ENCODE results near the gene ADGRG1.

The ADGRG1 gene

GRCh38 chr16:57644383-57645014 lies 16.1 kb downstream of the ADGRG1 start:
- no peaks in the 10 kb centered on the region for H3K9me3 Mint-ChIP-seq (ENCODE audit: low read depth)
- no peaks in the 10 kb centered on the region for H3K27me3 Mint-ChIP-seq
- no peak overlapping the region for H3K4me3 Mint-ChIP-seq
- peaks cover 25% of the 10 kb centered on the region for H3K4me1 Mint-ChIP-seq (ENCODE audit: low read depth)
- H3K36me3 Mint-ChIP-seq: no peaks in the 10 kb centered on the region
- no peak overlapping the region for H3K27ac Mint-ChIP-seq

GRCh38 chr16:57645169-57645568 lies 16.7 kb downstream of the ADGRG1 start:
- no peak overlapping the region for H3K27ac Mint-ChIP-seq
- H3K4me3 Mint-ChIP-seq: no peak overlapping the region
- no peaks in the 10 kb centered on the region for H3K27me3 Mint-ChIP-seq
- H3K4me1 Mint-ChIP-seq (ENCODE audit: low read depth): peaks cover 25% of the 10 kb centered on the region
- no peaks in the 10 kb centered on the region for H3K36me3 Mint-ChIP-seq
- no peaks in the 10 kb centered on the region for H3K9me3 Mint-ChIP-seq (ENCODE audit: low read depth)

DNA sequence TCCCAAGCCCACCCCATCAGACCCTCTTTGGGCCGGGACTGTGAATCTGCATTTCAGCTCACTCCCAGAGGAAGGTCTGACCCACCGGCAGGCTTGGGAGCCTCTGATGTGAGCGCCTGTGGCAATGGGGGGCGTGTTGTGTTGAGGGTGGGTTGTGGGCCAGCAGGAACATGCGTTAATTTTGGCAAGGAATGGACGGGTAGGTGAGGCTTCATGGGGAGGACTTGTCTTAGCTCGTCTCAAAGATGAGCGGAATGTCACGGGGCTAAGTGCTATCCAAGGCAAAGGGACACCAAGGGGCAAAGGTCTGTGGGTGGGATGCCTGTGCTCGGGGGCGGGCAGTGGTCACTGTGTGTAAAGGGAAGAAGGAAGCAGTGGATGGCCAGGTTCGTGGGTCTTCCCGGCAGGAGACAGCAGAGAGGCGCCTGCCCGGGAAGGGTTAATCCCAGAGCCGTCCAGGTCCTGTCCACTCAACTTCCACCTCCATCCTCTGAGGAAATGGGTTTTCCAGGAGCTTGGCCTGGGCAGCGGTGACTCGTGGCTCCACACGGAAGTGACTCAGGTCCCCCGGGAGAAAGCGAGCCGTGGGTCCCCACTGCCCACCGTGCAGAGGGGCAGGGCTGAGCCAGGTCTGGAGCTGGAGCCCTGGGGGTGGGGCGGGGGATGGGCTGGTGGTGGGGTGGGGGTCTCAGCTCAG lies 17.4 kb downstream of the ADGRG1 start:
- Mint-ChIP-seq H3K4me3 (no peak overlapping the region), H3K27me3 (no peaks in the 10 kb centered on the region), H3K4me1 (ENCODE audit: low read depth) (peaks cover 25% of the 10 kb centered on the region), H3K9me3 (ENCODE audit: low read depth) (no peaks in the 10 kb centered on the region), H3K36me3 (no peaks in the 10 kb centered on the region), H3K27ac (peak overlapping the region; percentile 46)

GRCh38 chr16:57646388-57647039 lies 18.1 kb downstream of the ADGRG1 start:
- H3K27ac Mint-ChIP-seq: no peak overlapping the region
- no peaks in the 10 kb centered on the region for H3K9me3 Mint-ChIP-seq (ENCODE audit: low read depth)
- no peak overlapping the region for H3K4me3 Mint-ChIP-seq
- peaks cover 25% of the 10 kb centered on the region for H3K4me1 Mint-ChIP-seq (ENCODE audit: low read depth)
- no peaks in the 10 kb centered on the region for H3K27me3 Mint-ChIP-seq
- no peaks in the 10 kb centered on the region for H3K36me3 Mint-ChIP-seq

- Mint-ChIP-seq H3K4me3 (no peak overlapping the region), H3K36me3 (no peaks in the 10 kb centered on the region), H3K9me3 (ENCODE audit: low read depth) (no peaks in the 10 kb centered on the region), H3K4me1 (ENCODE audit: low read depth) (peaks cover 28% of the 10 kb centered on the region), H3K27me3 (no peaks in the 10 kb centered on the region), H3K27ac (peak overlapping the region; percentile 62)
Observed at GRCh38 chr16:57647136-57647875, 18.9 kb downstream of the ADGRG1 start.

GRCh38 chr16:57648125-57648524 lies 19.7 kb downstream of the ADGRG1 start:
- H3K4me3 Mint-ChIP-seq: no peak overlapping the region
- H3K27me3 Mint-ChIP-seq: no peaks in the 10 kb centered on the region
- H3K4me1 Mint-ChIP-seq (ENCODE audit: low read depth): peaks cover 28% of the 10 kb centered on the region
- H3K36me3 Mint-ChIP-seq: no peaks in the 10 kb centered on the region
- no peaks in the 10 kb centered on the region for H3K9me3 Mint-ChIP-seq (ENCODE audit: low read depth)
- H3K27ac Mint-ChIP-seq: peak overlapping the region; percentile 62

DNA sequence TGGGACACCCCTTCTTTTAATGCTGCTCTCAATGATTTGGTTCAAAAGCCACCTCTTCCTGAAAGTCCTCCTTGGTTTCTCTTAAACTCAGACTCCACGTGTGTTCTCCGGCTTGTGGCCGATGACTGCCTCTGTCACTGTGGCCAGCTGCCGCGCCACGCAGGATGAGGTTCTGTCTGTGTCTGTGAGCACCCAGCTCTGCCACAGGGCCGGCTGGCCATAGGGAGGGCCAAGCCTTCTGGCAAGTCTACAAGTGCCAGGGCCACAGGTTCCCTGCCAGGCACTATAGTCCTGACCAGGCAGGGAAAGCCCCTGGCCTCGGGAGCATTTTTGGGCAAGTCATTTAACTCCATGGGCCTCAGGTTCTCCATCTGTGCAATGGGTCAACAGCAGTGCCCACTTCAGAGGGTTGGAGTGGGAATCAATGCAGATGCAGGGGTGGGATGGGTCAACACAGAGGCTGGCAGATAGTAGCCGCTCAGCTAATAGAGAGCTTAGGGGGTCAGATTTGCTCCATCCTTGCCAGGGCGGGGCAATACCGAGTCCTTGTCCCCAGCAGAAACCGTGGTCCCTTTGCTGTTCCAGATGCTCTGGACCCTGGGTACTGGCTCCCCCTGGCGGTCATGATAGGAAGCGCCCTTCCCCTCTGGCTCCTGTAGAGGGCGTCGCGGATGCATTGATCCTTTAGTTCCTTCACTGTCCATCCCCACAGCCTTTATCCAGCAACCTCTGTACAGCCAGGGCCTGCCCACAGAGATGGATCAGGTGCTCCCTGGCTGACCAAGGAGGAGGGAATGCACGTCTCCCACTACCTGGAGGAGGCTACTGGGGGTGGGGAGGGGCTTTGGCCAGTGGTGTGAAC lies 20.4 kb downstream of the ADGRG1 start:
- H3K27ac Mint-ChIP-seq: no peak overlapping the region
- no peak overlapping the region for H3K4me3 Mint-ChIP-seq
- H3K9me3 Mint-ChIP-seq (ENCODE audit: low read depth): no peaks in the 10 kb centered on the region
- no peaks in the 10 kb centered on the region for H3K36me3 Mint-ChIP-seq
- H3K27me3 Mint-ChIP-seq: no peaks in the 10 kb centered on the region
- peaks cover 28% of the 10 kb centered on the region for H3K4me1 Mint-ChIP-seq (ENCODE audit: low read depth)

- peaks cover 28% of the 10 kb centered on the region for H3K4me1 Mint-ChIP-seq (ENCODE audit: low read depth)
- H3K27ac Mint-ChIP-seq: no peak overlapping the region
- H3K27me3 Mint-ChIP-seq: no peaks in the 10 kb centered on the region
- no peaks in the 10 kb centered on the region for H3K36me3 Mint-ChIP-seq
- H3K4me3 Mint-ChIP-seq: no peak overlapping the region
- no peaks in the 10 kb centered on the region for H3K9me3 Mint-ChIP-seq (ENCODE audit: low read depth)
Observed at GRCh38 chr16:57649443-57649751, 21.0 kb downstream of the ADGRG1 start.

DNA sequence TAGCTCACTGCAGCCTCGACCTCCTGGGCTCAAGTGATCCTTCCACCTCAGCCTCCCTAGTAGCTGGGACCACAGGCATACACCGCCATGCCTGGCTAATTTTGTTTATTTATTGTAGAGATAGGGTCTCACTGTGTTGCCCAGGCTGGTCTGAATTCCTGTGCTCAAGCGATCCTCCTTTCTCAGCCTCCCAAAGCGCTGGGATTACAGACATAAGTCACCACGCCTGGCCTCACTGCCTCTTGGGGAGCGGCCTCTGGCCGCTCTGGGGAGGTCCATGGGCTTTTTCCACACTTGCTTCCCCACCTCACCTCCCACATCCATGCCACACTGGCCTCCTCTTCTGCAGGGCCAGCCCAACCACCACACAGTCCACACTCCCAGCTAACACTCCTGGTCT lies 21.4 kb downstream of the ADGRG1 start:
- Mint-ChIP-seq H3K4me1 (ENCODE audit: low read depth) (peaks cover 28% of the 10 kb centered on the region), H3K27ac (no peak overlapping the region), H3K4me3 (no peak overlapping the region), H3K36me3 (no peaks in the 10 kb centered on the region), H3K27me3 (no peaks in the 10 kb centered on the region), H3K9me3 (ENCODE audit: low read depth) (no peaks in the 10 kb centered on the region)

- H3K36me3 Mint-ChIP-seq: no peaks in the 10 kb centered on the region
Observed at GRCh38 chr16:57651344-57652333, 23.2 kb downstream of the ADGRG1 start.

DNA sequence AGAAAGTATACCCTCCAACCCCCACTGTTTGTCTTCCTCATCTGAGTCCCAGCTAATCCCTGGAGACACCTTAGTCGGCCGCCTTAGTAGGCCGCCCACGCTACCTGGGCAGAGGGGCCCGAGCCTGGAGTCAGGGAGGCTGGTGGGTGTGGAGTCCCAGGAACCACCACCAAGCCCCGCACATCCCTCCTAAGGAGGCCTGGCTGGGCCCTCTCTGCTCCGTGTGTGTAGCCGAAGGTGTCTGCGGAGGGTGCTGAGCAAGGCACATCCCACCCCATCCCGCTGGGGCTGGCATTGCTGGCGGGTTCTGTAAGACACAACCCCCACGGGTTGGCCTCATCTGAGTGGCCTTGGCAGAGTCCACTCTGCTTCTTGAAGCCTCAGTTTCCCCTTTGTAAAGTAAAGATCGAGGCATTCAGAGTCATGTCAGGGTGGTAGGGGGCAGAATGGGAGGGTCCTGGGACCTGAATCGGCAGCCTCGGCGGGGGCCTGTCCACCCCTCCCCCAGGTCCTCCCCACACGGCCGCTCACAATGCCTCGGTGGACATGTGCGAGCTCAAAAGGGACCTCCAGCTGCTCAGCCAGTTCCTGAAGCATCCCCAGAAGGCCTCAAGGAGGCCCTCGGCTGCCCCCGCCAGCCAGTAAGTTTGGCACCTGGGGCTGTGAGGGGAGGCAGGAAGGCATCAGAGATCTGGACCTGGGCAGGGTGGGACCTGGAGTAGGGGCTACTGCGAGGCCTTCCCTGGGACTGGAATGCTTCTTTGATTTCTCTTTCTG lies 24.5 kb downstream of the ADGRG1 start:
- Mint-ChIP-seq H3K4me3 (no peak overlapping the region), H3K27me3 (no peaks in the 10 kb centered on the region), H3K27ac (no peak overlapping the region), H3K36me3 (no peaks in the 10 kb centered on the region), H3K4me1 (ENCODE audit: low read depth) (peaks cover 16% of the 10 kb centered on the region), H3K9me3 (ENCODE audit: low read depth) (no peaks in the 10 kb centered on the region)

More at GRCh38 chr16:57651344-57652333, 23.2 kb downstream of the ADGRG1 start:
- Mint-ChIP-seq H3K27me3 (no peaks in the 10 kb centered on the region), H3K4me1 (ENCODE audit: low read depth) (peaks cover 26% of the 10 kb centered on the region), H3K27ac (no peak overlapping the region), H3K4me3 (no peak overlapping the region), H3K9me3 (ENCODE audit: low read depth) (no peaks in the 10 kb centered on the region)

DNA sequence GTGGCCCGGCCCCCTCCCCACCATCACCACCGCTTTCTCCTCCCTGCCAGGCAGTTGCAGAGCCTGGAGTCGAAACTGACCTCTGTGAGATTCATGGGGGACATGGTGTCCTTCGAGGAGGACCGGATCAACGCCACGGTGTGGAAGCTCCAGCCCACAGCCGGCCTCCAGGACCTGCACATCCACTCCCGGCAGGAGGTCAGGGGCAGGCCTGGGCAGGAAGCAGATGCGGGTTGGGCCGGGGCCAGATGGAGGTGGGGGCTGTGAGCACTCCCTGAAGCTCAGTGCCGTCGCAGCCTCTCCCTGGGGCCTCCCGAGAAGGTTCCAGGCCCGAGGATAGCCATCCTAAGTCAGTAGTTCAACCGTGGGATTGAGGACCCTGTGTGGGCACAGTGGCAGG lies 25.5 kb downstream of the ADGRG1 start:
- Mint-ChIP-seq H3K9me3 (ENCODE audit: low read depth) (no peaks in the 10 kb centered on the region), H3K27me3 (no peaks in the 10 kb centered on the region), H3K36me3 (no peaks in the 10 kb centered on the region), H3K4me1 (ENCODE audit: low read depth) (peaks cover 7% of the 10 kb centered on the region), H3K4me3 (no peak overlapping the region), H3K27ac (no peak overlapping the region)

DNA sequence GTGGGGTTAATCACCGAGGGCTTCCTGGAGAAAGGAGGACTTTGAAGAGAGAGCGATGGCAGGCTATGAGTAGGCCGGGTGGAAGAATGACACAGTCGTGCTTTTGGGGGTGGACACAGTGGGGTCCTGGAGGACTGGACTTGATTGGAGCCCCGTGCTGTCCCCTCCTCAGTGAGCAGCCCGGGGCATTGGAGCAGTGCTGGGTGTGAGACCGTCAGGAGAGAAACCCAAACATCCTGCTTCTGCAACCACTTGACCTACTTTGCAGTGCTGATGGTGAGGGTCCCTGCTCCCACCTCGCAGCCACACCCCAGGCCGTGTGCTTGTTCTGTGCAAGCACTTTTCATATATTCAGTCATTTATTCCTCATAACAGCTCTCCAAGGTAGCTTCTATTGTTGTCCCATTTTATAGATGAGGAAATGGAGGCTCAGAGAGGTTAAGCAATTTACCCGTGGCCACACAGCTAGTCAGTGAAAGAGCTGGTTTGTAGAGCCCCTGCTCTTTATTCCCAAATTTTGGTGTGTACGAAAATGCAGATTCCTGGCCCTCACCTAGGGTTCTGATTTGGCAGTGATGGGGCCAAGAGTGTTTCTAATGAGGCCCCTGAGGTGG lies 28.0 kb downstream of the ADGRG1 start:
- H3K4me3 Mint-ChIP-seq: no peak overlapping the region
- H3K36me3 Mint-ChIP-seq: no peaks in the 10 kb centered on the region
- H3K27me3 Mint-ChIP-seq: no peaks in the 10 kb centered on the region
- H3K27ac Mint-ChIP-seq: no peak overlapping the region
- no peaks in the 10 kb centered on the region for H3K9me3 Mint-ChIP-seq (ENCODE audit: low read depth)
- peaks cover 3% of the 10 kb centered on the region for H3K4me1 Mint-ChIP-seq (ENCODE audit: low read depth)

All from activated naive CD8-positive, alpha-beta T cell (primary cell).